ENCODE measurements around the gene TMEM59L.

GRCh38 chr19:18665771-18666202 is 53.1 kb downstream of the TMEM59L start:
- TF ChIP-seq EZH2phosphoT487 (IDR thresholded peaks at IDR 0.05) (no peak), CTCF (IDR thresholded peaks at IDR 0.05) (no peak), EZH2 (IDR thresholded peaks at IDR 0.05) (no peak)

Data from neural progenitor cell (in vitro differentiated cells).